HCT116 (cell line): ENCODE results near the gene CDKN2B-AS1. TPM values are rescaled to one million over a fixed set of nuclear protein-coding genes. Genes with fewer than 3 reads are reported as not detected.

Source experiments
- ATAC-seq: fragments of 200-7000 bp; cut with Tn5 transposase; 2 replicates; pipeline ENCODE4 v1.9.1; 2020; ENCODE audit warnings: mild to moderate bottlenecking, moderate library complexity
- BruUV-seq: library from RNA; stranded (reverse); fragments of 400-500 nt; replicated peaks from 2 replicates; lab custom pipeline; 2021; lab: Mats Ljungman, UMichigan
- CTCF ChIA-PET: fragments of 300-600 bp; sonication (Branson Sonifier 250); formaldehyde crosslinking; loops from one replicate; lab custom pipeline; 2021; ENCODE audit warnings: antibody characterized with exemption; lab: Charles Lee
- POLR2A ChIA-PET: fragments of 300-600, 350-600 bp; sonication (Branson Sonifier 250); formaldehyde crosslinking; loops from one replicate; lab custom pipeline; 2021; ENCODE audit warnings: antibody characterized with exemption; lab: Charles Lee
- RAD21 ChIA-PET, 2 experiments: fragments of 300-600 bp; sonication (Branson Sonifier 250); formaldehyde crosslinking; loops; one replicate each; lab custom pipeline; 2023; ENCODE audit warnings: low total read pairs in 2 of 2; ENCODE audit not compliant: uncharacterized antibody in 2 of 2, unreplicated experiment in 2 of 2, low non-redundant PET in 1 of 2; lab: Charles Lee
- DNase-seq: peaks from one replicate; pipeline ENCODE4 v3.0.0-alpha.2; 2010; ENCODE audit warnings: low read depth, low spot score
- H2AFZ ChIP-seq: fragments of 200-600 bp; shearing (Covaris generic), sonication (generic); 2 replicates; pipeline ENCODE4 v1.6.1; 2017; ENCODE audit warnings: low read depth, mixed run types, mixed read lengths, antibody characterized with exemption, low read length; ENCODE audit not compliant: poor library complexity, severe bottlenecking
- H3K27ac ChIP-seq: 2 replicates; pipeline ENCODE4 v1.5.1; 2012; ENCODE audit warnings: low read depth, low read length
- H3K27me3 ChIP-seq: fragments of 200-600 bp; sonication (generic); 2 replicates; pipeline ENCODE4 v1.6.1; 2016; ENCODE audit warnings: mixed run types, low read length, mixed read lengths; ENCODE audit not compliant: insufficient read depth
- H3K36me3 ChIP-seq, 2 experiments: fragments of 200-500 bp in 1 of 2; fragments of 200-600 bp in 1 of 2; sonication (Bioruptor generic) in 1 of 2; sonication (generic) in 1 of 2; 2 replicates each; pipeline versions ENCODE4 v1.5.1 to v1.6.1; 2014 to 2016; ENCODE audit warnings: low read length in 2 of 2, inconsistent platforms in 1 of 2, mixed read lengths in 1 of 2, mixed run types in 1 of 2; ENCODE audit not compliant: insufficient read depth in 2 of 2, control insufficient read depth in 1 of 2
- H3K4me1 ChIP-seq, 2 experiments: fragments of 200-600 bp in 1 of 2; sonication (generic) in 1 of 2; 2 replicates each; pipeline versions ENCODE4 v1.5.1 to v1.6.1; 2012 to 2017; ENCODE audit warnings: low read length in 2 of 2, inconsistent platforms in 1 of 2, mild to moderate bottlenecking in 1 of 2, mixed read lengths in 1 of 2, mixed run types in 1 of 2, moderate library complexity in 1 of 2; ENCODE audit not compliant: insufficient read depth in 2 of 2, control insufficient read depth in 1 of 2
- H3K4me2 ChIP-seq: fragments of 200-600 bp; sonication (generic); 2 replicates; pipeline ENCODE4 v1.6.1; 2017; ENCODE audit warnings: mixed run types, low read length, mixed read lengths
- H3K4me3 ChIP-seq, 2 experiments: fragments of 200-600 bp in 1 of 2; sonication (generic) in 1 of 2; replicated peaks in 1 of 2; 2 replicates each; pipeline ENCODE4 v1.5.1; 2011 to 2016; ENCODE audit warnings: low read length in 2 of 2, control low read depth in 1 of 2, low read depth in 1 of 2, mild to moderate bottlenecking in 1 of 2, mixed read lengths in 1 of 2, mixed run types in 1 of 2
- H3K79me2 ChIP-seq: fragments of 200-600 bp; sonication (generic); 2 replicates; pipeline ENCODE4 v1.6.1; 2017; ENCODE audit warnings: mild to moderate bottlenecking, mixed run types, low read length, moderate library complexity, mixed read lengths; ENCODE audit not compliant: insufficient read depth
- H3K9ac ChIP-seq: fragments of 200-600 bp; sonication (generic); 2 replicates; pipeline ENCODE4 v1.6.1; 2016; ENCODE audit warnings: low read length, mixed read lengths
- H3K9me2 ChIP-seq: fragments of 200-600 bp; sonication (generic), shearing (Covaris generic); 2 replicates; pipeline ENCODE4 v1.6.1; 2017; ENCODE audit warnings: mixed run types, mild to moderate bottlenecking, moderate library complexity; ENCODE audit not compliant: insufficient read depth
- H3K9me3 ChIP-seq, 2 experiments: fragments of 200-500 bp in 1 of 2; fragments of 200-600 bp in 1 of 2; sonication (Bioruptor generic) in 1 of 2; sonication (generic) in 1 of 2; 2 replicates each; pipeline ENCODE4 v1.6.1; 2014 to 2017; ENCODE audit warnings: low read length in 2 of 2, mixed read lengths in 2 of 2, inconsistent platforms in 1 of 2, low read depth in 1 of 2, mild to moderate bottlenecking in 1 of 2, mixed run types in 1 of 2, moderate library complexity in 1 of 2; ENCODE audit not compliant: control insufficient read depth in 1 of 2, insufficient read depth in 1 of 2
- H4K20me1 ChIP-seq: fragments of 200-600 bp; sonication (generic), shearing (Covaris generic); 2 replicates; pipeline ENCODE4 v1.6.1; 2017; ENCODE audit warnings: mixed run types, mild to moderate bottlenecking, moderate library complexity; ENCODE audit not compliant: insufficient read depth
- ATF3 ChIP-seq: IDR thresholded peaks from 2 replicates; pipeline ENCODE4 v1.6.1; 2012
- EGR1 ChIP-seq: IDR thresholded peaks from 2 replicates; pipeline ENCODE4 v1.6.1; 2012; ENCODE audit warnings: low read depth
- POLR2A ChIP-seq: IDR thresholded peaks from 2 replicates; pipeline ENCODE4 v1.7.0; 2011; ENCODE audit warnings: borderline replicate concordance; ENCODE audit not compliant: insufficient read depth, insufficient read length; ENCODE audit errors: extremely low read depth
- POLR2AphosphoS5 ChIP-seq: IDR thresholded peaks from 2 replicates; pipeline ENCODE4 v1.6.1; 2011; ENCODE audit warnings: mild to moderate bottlenecking, low read depth, low read length, moderate library complexity
- SRF ChIP-seq: IDR thresholded peaks from 2 replicates; pipeline ENCODE4 v1.6.1; 2012; ENCODE audit warnings: low read depth
- intact Hi-C: fragments of 100-400 bp; cut with micrococcal nuclease; formaldehyde crosslinking; loops from 2 replicates; pipeline ENCODE4 v1.10.0; 2022
- total RNA-seq: library from RNA; stranded (reverse); gene quantifications from one replicate; pipeline ENCODE4 v1.2.1, GENCODE V29; 2021; ENCODE audit not compliant: unreplicated experiment

The CDKN2B-AS1 gene
- total RNA-seq, 1 experiment from 2014 or later = 1.7 TPM

- ATAC-seq = no peak
- intact Hi-C loops = loop anchor here (5.0 kb wide), 4 partner anchors 36 to 231 kb away; no protein-coding TSS in a partner anchor
- H3K36me3 ChIP-seq = no peaks in the 10 kb centered on the region
- H3K79me2 ChIP-seq = peaks cover 7% of the 10 kb centered on the region; the same call in 1 of the 2 replicates
- no TSS peak for BruUV-seq
- no peaks in the 10 kb centered on the region for H3K27me3 ChIP-seq
- peaks cover 5 to 6% of the 10 kb centered on the region in 2 experiments; a peak in 3 of 4 replicates for H3K4me1 ChIP-seq
- no peak overlapping the region for H3K9ac ChIP-seq
- H2AFZ ChIP-seq = no peak overlapping the region
- H3K4me2 ChIP-seq = no peak overlapping the region
- ChIA-PET CTCF (no interaction called here), RAD21 (no interaction called here), POLR2A (no interaction called here)
- H3K27ac ChIP-seq = no peak overlapping the region
- H3K9me3 ChIP-seq = no peaks in the 10 kb centered on the region
- H3K9me2 ChIP-seq = no peaks in the 10 kb centered on the region
- H4K20me1 ChIP-seq = no peaks in the 10 kb centered on the region
- DNase-seq = no peak
- no peak overlapping the region for H3K4me3 ChIP-seq
- no peak for TF ChIP-seq SRF
- TF ChIP-seq ATF3 = no peak
- no peak for TF ChIP-seq POLR2A
These were observed 11.4 kb downstream of the CDKN2B-AS1 start for GRCh38 chr9:22005702-22006606.

DNA sequence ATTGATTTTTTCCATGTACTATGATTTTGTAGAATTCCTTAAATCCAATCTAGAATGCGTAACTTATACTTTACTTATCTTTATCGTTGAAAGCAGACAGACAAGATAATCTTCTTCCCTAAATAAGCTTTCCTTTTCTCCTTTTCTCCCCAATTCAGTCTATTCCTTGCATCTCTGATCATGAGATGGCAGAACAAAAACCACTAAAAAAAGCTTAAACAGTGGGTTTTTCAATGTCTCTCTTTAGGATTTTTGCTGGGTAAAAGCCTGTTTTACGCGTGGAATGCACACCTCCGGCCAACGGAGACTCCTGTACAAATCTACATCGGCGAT lies 13.8 kb downstream of the CDKN2B-AS1 start:
- peaks cover 7% of the 10 kb centered on the region; the same call in 1 of the 2 replicates for H3K79me2 ChIP-seq

More for the DNA sequence above, 13.8 kb downstream of the CDKN2B-AS1 start:
- ATAC-seq = no peak
- H4K20me1 ChIP-seq = no peaks in the 10 kb centered on the region
- peak overlapping the region; percentile 99 for H3K4me2 ChIP-seq
- TF ChIP-seq POLR2AphosphoS5 = 0 out of 2 replicates have a peak, but pooled peaks have one; percentile 26
- no peak for TF ChIP-seq EGR1
- H3K9ac ChIP-seq = peak overlapping the region; percentile 70
- H3K4me3 ChIP-seq = peak overlapping the region; percentile 71 to 80
- H3K4me1 ChIP-seq = peaks cover 5 to 6% of the 10 kb centered on the region in 2 experiments; a peak in 3 of 4 replicates
- no peaks in the 10 kb centered on the region for H3K9me3 ChIP-seq
- no peaks in the 10 kb centered on the region for H3K9me2 ChIP-seq
- peak overlapping the region; percentile 59 for H2AFZ ChIP-seq
- no peaks in the 10 kb centered on the region for H3K36me3 ChIP-seq
- no peaks in the 10 kb centered on the region for H3K27me3 ChIP-seq
- no TSS peak for BruUV-seq
- no peak for DNase-seq
- intact Hi-C loops = loop anchor here (2.0 to 5.0 kb wide), 5 partner anchors 34 to 229 kb away; no protein-coding TSS in a partner anchor
- ChIA-PET POLR2A (interaction anchor here (0.9 to 2.1 kb wide), 19 partner anchors 10 to 329 kb away, joined by 3 to 10 read pairs (median 5); partner anchors contain the start of genes CDKN2A and CDKN2B-AS1), CTCF (interaction anchor here (0.9 to 3.1 kb wide), 32 partner anchors 9 to 825 kb away, joined by 3 to 41 read pairs (median 6); partner anchors contain the start of genes CDKN2A and CDKN2B-AS1), RAD21 (interaction anchor here (0.7 to 1.8 kb wide), 5 partner anchors 31 to 236 kb away, joined by 3 to 6 read pairs (median 6); no protein-coding TSS in a partner anchor)
- peak overlapping the region; percentile 61 for H3K27ac ChIP-seq
